HG02938 (cell line): ENCODE results near the gene HDHD3.
"Not testable (repeated sequence)": the region's sequence is repeated elsewhere in the genome, so short reads cannot be mapped to it uniquely, and the experiment has no call there.

ENCODE experiments used
- ATAC-seq: cut with Tn5 transposase; IDR thresholded peaks from one replicate; pipeline ENCODE4 v1.9.1; 2021; ENCODE audit warnings: mild to moderate bottlenecking, moderate library complexity; ENCODE audit not compliant: unreplicated experiment

The HDHD3 gene, protein sequence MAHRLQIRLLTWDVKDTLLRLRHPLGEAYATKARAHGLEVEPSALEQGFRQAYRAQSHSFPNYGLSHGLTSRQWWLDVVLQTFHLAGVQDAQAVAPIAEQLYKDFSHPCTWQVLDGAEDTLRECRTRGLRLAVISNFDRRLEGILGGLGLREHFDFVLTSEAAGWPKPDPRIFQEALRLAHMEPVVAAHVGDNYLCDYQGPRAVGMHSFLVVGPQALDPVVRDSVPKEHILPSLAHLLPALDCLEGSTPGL

GRCh38 chr9:113376634-113377567, at the start of gene HDHD3:
TSS of gene HDHD3 (minus strand) at chr9:113376986. CDS start at chr9:113374354, 2,632 bp downstream.
- ATAC-seq, result peak; percentile 77

- ATAC-seq, result no peak
Measured at GRCh38 chr9:113425072-113425471, 48.3 kb upstream of the HDHD3 start.

GRCh38 chr9:113421726-113422125, 44.9 kb upstream of the HDHD3 start:
- ATAC-seq, result no peak

GRCh38 chr9:113417370-113417769, 40.6 kb upstream of the HDHD3 start:
- ATAC-seq, result no peak

- peak; percentile 98 for ATAC-seq
Measured at GRCh38 chr9:113416149-113416721, 39.4 kb upstream of the HDHD3 start.

- ATAC-seq, result peak; percentile 91
Measured at GRCh38 chr9:113410207-113410864, 33.5 kb upstream of the HDHD3 start, which contains the start of the genes C9orf43 and POLE3. TSS of gene C9orf43 (plus strand) at chr9:113410747. CDS start at chr9:113413494, 2,747 bp downstream. TSS of gene POLE3 (minus strand) at chr9:113410675. CDS start at chr9:113410293, 382 bp downstream.

DNA sequence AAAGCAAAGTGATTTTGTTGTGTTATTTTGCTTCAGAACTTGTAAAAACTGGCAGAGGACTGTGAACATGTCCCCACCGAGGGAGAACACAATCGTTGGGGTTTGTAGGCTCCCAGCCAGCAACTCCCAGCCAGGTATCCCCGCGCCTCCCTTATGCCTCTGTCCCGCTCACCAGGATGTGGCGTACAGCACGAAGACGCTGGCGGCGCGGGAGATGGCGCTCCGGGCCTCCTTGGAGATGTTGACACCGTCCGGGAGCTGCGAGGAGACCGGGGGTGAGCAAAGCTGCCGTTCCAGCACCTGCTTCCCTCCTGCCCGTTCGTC, 33.1 kb upstream of the HDHD3 start:
- ATAC-seq, result peak; percentile 12

GRCh38 chr9:113409481-113409880, 32.7 kb upstream of the HDHD3 start:
- ATAC-seq, result no peak

DNA sequence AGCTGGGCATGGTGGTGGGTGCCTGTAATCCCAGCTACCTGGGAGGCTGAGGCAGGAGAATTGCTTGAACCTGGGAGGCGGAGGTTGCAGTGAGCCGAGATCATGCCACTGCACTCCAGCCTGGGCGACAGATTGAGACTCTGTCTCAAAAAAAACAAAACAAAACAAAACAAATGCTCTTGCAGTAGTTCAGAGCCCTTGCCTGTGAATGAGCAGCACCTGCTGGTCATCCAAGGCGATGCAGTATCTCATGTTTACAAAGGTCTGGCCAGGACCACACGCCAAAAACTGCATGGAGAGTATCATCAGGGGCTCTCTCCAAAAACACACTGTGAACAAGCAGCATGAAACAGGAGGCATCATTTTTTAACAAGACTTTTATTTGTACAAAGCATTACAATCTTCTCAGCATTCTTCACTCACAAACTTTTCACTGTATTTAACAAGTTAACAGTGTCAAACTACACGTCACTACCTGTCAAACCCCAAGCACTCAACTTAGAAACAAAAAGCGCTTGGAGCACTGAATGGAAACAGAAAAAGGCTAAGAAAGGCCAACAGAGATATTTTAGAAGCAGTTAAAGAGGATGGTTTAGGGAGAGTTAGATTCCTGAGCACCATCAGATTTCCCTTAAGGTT, 30.2 kb upstream of the HDHD3 start:
- ATAC-seq, result not testable (repeated sequence)

DNA sequence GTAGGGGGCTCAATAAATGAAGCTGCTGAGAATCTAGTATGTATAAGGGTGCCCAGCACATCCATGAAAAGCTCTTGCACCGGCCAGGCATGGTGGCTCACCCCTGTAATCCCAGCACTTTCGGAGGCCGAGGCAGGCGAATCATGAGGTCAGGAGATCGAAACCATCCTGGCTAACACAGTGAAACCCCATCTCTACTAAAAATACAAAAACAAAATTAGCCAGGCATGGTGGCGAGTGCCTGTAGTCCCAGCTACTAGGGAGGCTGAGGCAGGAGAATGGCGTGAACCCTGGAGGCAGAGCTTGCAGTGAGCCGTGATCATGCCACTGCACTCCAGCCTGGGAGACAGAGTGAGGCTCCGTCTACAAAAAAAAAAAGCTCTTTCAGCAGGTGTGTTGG, 29.6 kb upstream of the HDHD3 start:
- not testable (repeated sequence) for ATAC-seq

GRCh38 chr9:113403646-113404045, 26.9 kb upstream of the HDHD3 start:
- no peak for ATAC-seq

DNA sequence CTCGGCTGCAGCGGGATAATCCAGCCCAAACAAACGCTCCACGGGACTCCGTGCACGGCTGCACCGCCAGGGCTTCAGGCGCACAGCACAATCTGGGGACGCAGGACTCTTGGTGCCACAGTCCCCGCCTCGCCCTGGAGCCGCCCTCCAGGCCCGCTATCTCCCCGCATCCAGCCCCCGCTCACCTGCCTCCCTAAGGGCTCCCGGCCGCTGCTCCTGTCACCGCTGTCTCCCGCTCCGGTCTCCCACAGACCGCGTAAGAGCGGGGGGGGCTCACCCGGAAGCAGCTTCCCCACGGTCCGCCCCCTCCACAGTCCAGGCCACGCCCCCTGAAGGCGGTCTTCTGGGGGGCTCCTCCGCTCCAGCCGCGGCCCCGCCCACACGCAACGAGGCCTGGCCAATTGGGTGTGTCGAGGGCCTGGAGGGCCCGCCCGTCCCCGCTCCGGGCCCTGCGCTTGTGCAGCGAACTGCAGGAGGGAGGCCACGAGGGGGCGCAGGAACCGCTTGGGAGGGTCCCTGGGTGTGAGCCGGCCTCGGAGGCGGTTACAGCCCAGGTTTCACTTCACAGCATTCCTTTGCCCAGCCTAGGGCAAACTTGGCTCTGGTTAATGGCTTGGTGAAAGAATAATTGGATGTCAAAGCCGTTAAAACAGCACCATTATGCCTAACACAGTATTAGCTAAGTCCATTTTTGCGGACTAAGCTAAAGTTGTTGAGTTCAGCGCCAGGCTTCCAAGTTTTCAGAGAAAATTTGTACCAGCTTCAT, 24.4 kb upstream of the HDHD3 start, which contains the start of gene ALAD:
Gene ALAD (minus strand): TSS at position 258 of the 766 bp plus-strand sequence. CDS start 7,725 bp downstream, outside the sequence.
- ATAC-seq, result peak; percentile 96

- no peak for ATAC-seq
Measured at GRCh38 chr9:113399646-113400200, 22.9 kb upstream of the HDHD3 start.

- no peak for ATAC-seq
Measured at GRCh38 chr9:113398796-113399195, 22.0 kb upstream of the HDHD3 start.

GRCh38 chr9:113397203-113397631, 20.4 kb upstream of the HDHD3 start:
- ATAC-seq, result no peak

DNA sequence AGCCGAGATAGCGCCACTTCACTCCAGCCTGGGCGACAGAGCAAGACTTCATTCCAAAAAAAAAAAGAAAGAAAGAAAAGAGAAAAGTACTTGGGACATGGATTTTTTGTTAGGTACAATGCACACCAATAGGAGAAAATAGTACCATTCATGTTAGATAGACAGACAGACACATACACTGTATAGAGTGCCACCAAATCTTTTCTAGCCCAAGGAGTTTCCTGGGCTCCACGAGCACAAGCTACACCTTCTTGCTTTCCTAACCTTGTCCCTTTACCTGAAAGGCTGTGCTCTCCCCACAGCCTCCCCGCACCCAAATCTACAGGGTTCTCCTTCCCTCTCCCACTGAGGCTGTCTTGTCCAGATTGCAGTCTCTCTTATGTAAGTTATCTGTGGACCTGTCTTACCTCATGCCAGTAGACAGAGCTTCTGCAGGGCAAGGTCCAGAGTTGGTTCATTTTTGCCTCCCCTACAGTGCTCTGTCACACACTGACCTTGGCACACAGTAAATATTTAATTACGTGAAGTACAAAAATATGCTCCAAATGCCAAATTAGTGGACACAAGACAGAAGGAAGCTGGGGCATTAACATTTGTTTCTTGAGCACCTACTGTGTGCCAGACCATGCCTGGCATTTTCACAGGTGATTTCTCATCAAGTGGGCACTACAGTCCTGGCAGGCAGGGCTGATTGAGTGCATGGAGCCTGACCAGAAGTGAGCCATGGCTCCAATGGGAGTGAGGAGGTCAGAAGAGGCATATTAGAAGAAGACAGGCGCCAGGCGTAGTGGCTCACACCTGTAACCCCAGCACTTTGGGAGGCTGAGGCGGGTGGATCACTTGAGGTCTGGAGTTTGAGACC, 18.4 kb upstream of the HDHD3 start:
- no peak for ATAC-seq

DNA sequence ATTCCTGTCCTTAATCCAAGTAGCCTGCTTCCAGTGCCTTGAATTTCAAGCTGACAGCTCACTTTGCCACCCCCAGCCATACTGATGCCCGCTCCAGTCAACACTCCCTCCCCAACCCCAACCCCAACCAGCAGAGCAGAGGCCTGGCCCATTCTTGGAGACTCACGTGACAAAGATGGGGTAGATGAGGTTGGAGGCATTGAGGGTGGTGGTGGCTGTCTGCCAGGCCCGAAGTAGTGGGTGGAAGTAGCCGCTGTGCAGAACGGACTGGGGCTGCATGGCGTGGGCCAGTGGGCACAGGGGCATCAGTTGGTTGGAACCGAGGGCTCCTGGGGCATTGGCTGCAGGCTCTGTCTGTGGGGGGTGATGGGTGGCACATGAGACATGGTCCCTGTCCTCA, 16.5 kb upstream of the HDHD3 start:
- no peak for ATAC-seq

DNA sequence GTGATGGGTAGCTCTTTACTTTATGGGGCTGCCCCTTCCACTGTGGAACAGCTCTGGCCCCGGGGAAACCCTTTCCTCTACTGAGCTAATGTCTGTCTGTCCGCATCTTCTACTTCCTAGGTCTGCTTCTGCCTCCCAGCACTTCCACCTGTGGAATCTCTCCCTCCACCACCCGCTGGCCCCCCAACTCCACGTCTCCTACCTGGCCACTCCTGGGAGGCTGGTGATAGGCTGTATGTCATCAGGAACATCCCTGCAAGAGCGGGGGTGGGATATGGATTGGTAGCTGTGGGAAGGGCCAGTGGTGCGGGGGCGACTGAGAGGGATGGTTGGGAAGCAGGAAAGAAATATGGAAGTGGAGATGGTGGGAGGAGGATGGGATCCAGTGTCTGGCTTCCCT, 15.1 kb upstream of the HDHD3 start:
- ATAC-seq, result no peak
